GM18520 (cell line): ENCODE measurements around the gene ANKRD49.

Experiments used
- ATAC-seq: cut with Tn5 transposase; IDR thresholded peaks from one replicate; pipeline ENCODE4 v1.9.1; 2021; ENCODE audit not compliant: unreplicated experiment

Gene ANKRD49

GRCh38 chr11:94543695-94544645, 50.2 kb downstream of the ANKRD49 start, which contains the start of gene FUT4:
Gene FUT4 (plus strand): TSS chr11:94543921. CDS start chr11:94544134, 213 bp downstream.
- peak; percentile 89 for ATAC-seq

- no peak for ATAC-seq
Measured at GRCh38 chr11:94544646-94545263, 51.0 kb downstream of the ANKRD49 start.

- ATAC-seq: no peak
Measured at GRCh38 chr11:94545264-94546161, 51.7 kb downstream of the ANKRD49 start.

GRCh38 chr11:94546162-94546470, 52.3 kb downstream of the ANKRD49 start:
- ATAC-seq: no peak

GRCh38 chr11:94546886-94547285, 53.1 kb downstream of the ANKRD49 start:
- no peak for ATAC-seq

DNA sequence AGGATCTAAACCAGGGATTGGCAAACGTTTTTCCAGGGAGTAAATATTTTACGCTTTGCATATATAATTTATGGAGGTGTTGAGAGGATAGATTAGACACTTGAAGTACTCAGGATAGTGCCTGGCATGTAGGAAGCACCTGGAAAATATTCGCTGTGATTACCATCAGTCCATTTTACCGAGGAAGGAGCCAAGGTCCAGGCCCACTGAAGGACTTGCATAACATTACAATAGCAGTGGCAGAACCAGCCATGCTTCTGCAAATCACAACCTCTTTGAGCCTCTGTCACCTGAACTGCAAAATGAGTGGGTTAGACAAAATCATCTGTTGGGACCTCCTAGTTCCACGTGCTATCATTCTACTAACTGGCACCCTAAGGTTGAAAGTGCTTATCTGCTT, 55.4 kb downstream of the ANKRD49 start:
- ATAC-seq: no peak
